Measurements from ENCODE around the gene GALNTL6.

GRCh38 chr4:172808196-172808595 is 995.0 kb downstream of the GALNTL6 start:
- no peak for TF ChIP-seq CTCF (conservative IDR thresholded peaks at IDR 0.05)
- TF ChIP-seq EZH2 (IDR thresholded peaks at IDR 0.05; ENCODE audit: low read depth): no peak
